HFFc6 (cell line): ENCODE measurements around the gene CHD9NB. TPM values are rescaled to one million over a fixed set of nuclear protein-coding genes. Genes with fewer than 3 reads are reported as not detected.
A peak's percentile ranks its signal among the peaks of the same experiment; 100 is the strongest.

ENCODE experiments used
- DNase-seq: peaks from one replicate; pipeline ENCODE4 v3.0.0-alpha.2; 2018
- H3K27ac Mint-ChIP-seq: 2 replicates; pipeline ENCODE4 v1.8.0; 2020; ENCODE audit warnings: mild to moderate bottlenecking, mixed read lengths
- H3K27me3 Mint-ChIP-seq: 2 replicates; pipeline ENCODE4 v1.8.0; 2021; ENCODE audit warnings: mild to moderate bottlenecking, moderate library complexity, mixed read lengths; ENCODE audit not compliant: insufficient read depth
- H3K36me3 Mint-ChIP-seq: 2 replicates; pipeline ENCODE4 v1.8.0; 2021; ENCODE audit warnings: low read depth, mixed read lengths
- H3K4me1 Mint-ChIP-seq: 2 replicates; pipeline ENCODE4 v1.8.0; 2020; ENCODE audit warnings: low read depth, mixed read lengths
- H3K4me3 Mint-ChIP-seq: 2 replicates; pipeline ENCODE4 v1.8.0; 2020; ENCODE audit warnings: mild to moderate bottlenecking, moderate library complexity, mixed read lengths
- H3K9me3 Mint-ChIP-seq: 2 replicates; pipeline ENCODE4 v1.8.0; 2020; ENCODE audit warnings: mild to moderate bottlenecking, mixed read lengths
- CTCF ChIP-seq: fragments of 200-600 bp; sonication (generic); IDR thresholded peaks from 2 replicates; pipeline ENCODE4 v1.5.0; 2021; ENCODE audit warnings: antibody characterized with exemption, mild to moderate bottlenecking
- total RNA-seq, 6 experiments: library from RNA; stranded (reverse); fragmentation: NEBNext Ultra II Directional; extraction: Animal tissue kit (Norgen Biotek cat#: 25700); gene quantifications; 2 replicates in 1 of 6; 3 replicates in 5 of 6; pipeline ENCODE4 v1.2.3, GENCODE V29; 2021

Gene CHD9NB
- total RNA-seq, 6 experiments from 2014 or later, result 2.1 to 4.0 (median 3.1) TPM

- Mint-ChIP-seq H3K27me3 (peaks cover 6% of the 10 kb centered on the region), H3K36me3 (peaks cover 11% of the 10 kb centered on the region), H3K9me3 (no peaks in the 10 kb centered on the region), H3K27ac (peak overlapping the region; percentile 75), H3K4me1 (peaks cover 83% of the 10 kb centered on the region), H3K4me3 (no peak overlapping the region; the same call in 1 of the 2 replicates)
- no peak for TF ChIP-seq CTCF
- DNase-seq, result peak; percentile 17
These were observed 33.3 kb upstream of the CHD9NB start for GRCh38 chr16:53085931-53086421.

- Mint-ChIP-seq H3K27me3 (peaks cover 6% of the 10 kb centered on the region), H3K4me1 (peaks cover 83% of the 10 kb centered on the region), H3K27ac (peak overlapping the region; percentile 75), H3K4me3 (peak overlapping the region; percentile 8; the same call in 1 of the 2 replicates), H3K9me3 (no peaks in the 10 kb centered on the region), H3K36me3 (peaks cover 11% of the 10 kb centered on the region)
- TF ChIP-seq CTCF, result no peak
- peak; percentile 25 for DNase-seq
These were observed 32.7 kb upstream of the CHD9NB start for GRCh38 chr16:53085369-53085843.

- H3K36me3 Mint-ChIP-seq, result peaks cover 11% of the 10 kb centered on the region
- no peak for TF ChIP-seq CTCF
- peaks cover 83% of the 10 kb centered on the region for H3K4me1 Mint-ChIP-seq
- H3K9me3 Mint-ChIP-seq, result no peaks in the 10 kb centered on the region
- no peak for DNase-seq
- peak overlapping the region; percentile 75 for H3K27ac Mint-ChIP-seq
- H3K4me3 Mint-ChIP-seq, result no peak overlapping the region
- peaks cover 6% of the 10 kb centered on the region for H3K27me3 Mint-ChIP-seq
These were observed 32.1 kb upstream of the CHD9NB start for GRCh38 chr16:53084746-53085334.

- peaks cover 84% of the 10 kb centered on the region for H3K4me1 Mint-ChIP-seq
These were observed 31.4 kb upstream of the CHD9NB start for GRCh38 chr16:53084141-53084541.

GRCh38 chr16:53083119-53083518 lies 30.4 kb upstream of the CHD9NB start:
- H3K4me1 Mint-ChIP-seq, result peaks cover 94% of the 10 kb centered on the region
- peak; percentile 47 for DNase-seq
- 0 out of 2 replicates have a peak overlapping the region, but pooled peaks have one; percentile 1 for H3K4me3 Mint-ChIP-seq
- peaks cover 6% of the 10 kb centered on the region for H3K27me3 Mint-ChIP-seq
- peak overlapping the region; percentile 62 for H3K27ac Mint-ChIP-seq
- no peaks in the 10 kb centered on the region for H3K9me3 Mint-ChIP-seq
- peaks cover 19% of the 10 kb centered on the region for H3K36me3 Mint-ChIP-seq
- no peak for TF ChIP-seq CTCF

More at GRCh38 chr16:53084141-53084541, 31.4 kb upstream of the CHD9NB start:
- no peak for TF ChIP-seq CTCF
- no peak overlapping the region for H3K4me3 Mint-ChIP-seq
- no peaks in the 10 kb centered on the region for H3K9me3 Mint-ChIP-seq
- DNase-seq, result no peak
- H3K27me3 Mint-ChIP-seq, result peaks cover 6% of the 10 kb centered on the region
- H3K27ac Mint-ChIP-seq, result peak overlapping the region; percentile 75
- H3K36me3 Mint-ChIP-seq, result peaks cover 11% of the 10 kb centered on the region
